Activated gamma-delta T cell treated with Interleukin-2 at 50 U/mL for 16 hours (primary cell): ENCODE data around the gene CD6.

ENCODE experiments used
- DNase-seq: peaks from one replicate; pipeline ENCODE4 v3.0.0-alpha.2; 2020

CD6 gene

DNA sequence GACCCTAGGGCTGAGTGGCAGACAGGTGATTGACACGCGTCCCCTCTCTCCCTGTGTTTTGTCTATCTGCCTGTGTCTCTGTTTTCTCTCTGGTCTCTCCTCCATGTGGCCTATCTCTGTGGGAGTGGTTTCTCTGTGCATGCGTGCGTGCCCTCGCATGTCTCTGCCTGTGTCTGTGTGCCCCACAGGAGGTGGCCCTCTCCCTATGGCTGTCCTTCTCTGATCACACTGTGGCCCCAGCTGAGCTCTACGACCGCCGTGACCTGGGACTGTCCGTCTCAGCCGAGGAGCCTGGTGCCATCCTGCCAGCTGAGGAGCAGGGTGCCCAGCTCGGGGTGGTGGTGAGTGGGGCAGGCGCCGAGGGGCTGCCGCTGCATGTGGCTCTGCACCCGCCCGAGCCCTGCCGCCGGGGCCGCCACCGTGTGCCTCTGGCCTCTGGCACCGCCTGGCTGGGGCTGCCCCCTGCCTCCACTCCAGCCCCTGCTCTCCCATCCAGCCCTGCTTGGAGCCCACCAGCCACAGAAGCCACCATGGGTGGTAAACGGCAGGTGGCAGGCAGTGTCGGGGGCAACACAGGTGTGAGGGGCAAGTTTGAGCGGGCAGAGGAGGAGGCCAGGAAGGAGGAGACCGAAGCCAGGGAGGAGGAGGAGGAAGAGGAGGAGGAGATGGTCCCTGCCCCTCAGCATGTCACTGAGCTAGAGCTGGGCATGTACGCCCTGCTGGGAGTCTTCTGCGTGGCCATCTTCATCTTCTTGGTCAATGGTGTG lies 35.6 kb upstream of the CD6 start:
- no peak for DNase-seq

DNA sequence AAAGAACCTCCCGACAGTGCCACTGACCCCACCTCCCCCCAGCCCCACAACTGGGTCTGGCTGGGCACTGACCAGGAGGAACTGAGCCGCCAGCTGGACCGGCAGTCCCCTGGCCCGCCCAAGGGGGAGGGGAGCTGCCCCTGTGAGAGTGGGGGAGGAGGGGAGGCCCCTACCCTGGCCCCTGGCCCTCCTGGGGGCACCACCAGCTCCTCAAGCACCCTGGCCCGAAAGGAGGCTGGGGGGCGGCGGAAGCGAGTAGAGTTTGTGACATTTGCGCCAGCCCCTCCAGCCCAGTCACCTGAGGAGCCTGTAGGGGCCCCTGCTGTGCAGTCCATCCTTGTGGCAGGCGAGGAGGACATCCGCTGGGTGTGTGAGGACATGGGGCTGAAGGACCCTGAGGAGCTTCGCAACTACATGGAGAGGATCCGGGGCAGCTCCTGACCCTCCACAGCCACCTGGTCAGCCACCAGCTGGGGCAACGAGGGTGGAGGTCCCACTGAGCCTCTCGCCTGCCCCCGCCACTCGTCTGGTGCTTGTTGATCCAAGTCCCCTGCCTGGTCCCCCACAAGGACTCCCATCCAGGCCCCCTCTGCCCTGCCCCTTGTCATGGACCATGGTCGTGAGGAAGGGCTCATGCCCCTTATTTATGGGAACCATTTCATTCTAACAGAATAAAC lies 34.9 kb upstream of the CD6 start:
- DNase-seq = no peak

DNA sequence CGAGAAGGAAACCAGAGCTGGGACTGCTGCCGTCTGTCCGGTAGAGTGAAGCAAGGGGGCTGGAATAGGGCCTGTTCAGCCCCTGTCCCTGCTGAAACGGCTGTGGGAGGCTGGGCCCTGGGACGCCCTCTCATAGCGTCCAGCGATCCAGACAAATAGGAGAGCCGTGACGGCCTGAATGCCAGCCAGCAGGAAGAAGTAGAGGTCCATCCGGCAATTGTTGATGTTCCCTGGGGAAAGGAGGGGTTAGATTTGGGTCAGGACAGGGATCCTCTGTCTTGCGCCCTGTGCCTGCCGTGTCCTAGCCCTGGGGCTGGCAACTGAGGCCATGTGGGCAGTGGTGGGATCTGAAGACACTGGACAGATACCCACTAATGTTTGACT lies 34.3 kb upstream of the CD6 start:
- no peak for DNase-seq

DNA sequence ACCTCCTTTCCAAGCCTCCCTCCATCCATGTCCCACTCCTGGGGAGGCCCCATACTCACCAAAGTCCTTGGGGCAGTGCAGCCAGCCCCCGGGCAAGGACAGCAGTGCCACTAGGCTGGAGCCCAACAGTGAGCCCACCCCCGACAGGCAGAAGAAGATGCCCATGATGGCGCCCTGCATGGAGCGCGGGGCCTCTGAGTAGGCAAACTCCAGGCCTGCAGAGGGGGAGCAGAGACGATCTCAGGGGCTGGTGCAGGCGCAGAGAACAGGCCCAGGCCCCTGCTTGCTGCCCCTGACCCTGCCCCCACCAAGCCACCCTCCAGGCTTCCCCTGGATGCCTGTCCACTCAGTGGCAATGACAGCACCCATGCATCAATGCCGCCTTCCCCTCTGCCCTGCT lies 33.7 kb upstream of the CD6 start:
- no peak for DNase-seq

DNA sequence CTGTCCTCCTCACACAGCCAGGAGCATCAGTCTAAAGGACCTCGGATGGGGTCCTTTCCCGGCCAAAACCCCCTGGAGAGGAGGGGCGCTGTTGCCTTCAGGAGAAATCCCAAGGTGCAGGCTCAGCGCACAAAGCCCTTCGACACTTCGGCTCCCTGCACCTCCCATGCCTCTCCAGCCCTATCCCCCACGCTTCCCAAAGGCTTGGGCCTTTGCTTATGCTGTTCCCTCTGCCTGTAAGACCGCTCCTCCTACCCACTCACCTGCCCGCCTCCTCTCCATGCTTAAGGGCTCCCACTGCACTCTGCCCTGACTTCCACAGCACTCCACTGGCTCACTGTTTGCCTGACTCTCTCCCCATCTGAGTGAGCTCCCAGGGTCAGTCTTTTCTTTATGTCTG lies 33.0 kb upstream of the CD6 start:
- no peak for DNase-seq

DNA sequence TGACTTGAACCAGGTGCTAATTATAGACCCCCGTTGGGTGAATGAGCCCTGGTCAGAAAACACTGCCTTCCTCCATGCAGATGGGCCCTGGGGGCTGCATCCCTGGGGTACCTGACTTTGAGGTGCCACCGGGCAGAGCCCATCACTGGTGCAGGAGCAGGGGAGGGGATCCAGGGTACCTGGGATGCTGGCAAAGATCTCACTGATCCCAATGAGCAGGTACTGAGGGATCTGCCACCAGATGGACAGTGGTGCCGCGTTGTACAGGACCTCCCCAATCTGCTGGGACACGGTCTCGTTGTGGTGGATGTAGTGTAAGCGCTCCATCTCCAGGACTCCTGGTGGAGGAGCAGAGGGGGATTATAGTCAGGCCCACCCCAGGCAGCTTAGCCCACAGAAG lies 32.2 kb upstream of the CD6 start:
- DNase-seq = no peak

DNA sequence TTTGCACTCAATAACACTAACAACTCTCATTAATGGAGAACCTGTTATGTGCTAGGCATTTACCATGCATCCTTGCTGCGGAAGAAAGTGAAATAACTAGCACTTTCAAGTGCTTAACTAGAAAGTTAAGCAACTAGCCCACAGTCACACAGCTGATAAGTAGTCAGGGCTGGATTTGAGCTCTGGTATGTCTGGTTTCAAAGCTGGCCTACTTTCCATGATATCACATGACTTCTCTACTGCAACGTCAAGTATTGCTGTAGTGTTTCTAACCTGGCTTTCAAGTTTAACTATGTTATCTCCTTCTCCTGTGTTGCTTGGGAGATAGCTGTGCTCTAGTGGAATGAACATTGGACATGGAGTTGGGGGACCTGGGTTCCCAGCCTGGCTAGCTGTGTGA lies 31.6 kb upstream of the CD6 start:
- DNase-seq = no peak

DNA sequence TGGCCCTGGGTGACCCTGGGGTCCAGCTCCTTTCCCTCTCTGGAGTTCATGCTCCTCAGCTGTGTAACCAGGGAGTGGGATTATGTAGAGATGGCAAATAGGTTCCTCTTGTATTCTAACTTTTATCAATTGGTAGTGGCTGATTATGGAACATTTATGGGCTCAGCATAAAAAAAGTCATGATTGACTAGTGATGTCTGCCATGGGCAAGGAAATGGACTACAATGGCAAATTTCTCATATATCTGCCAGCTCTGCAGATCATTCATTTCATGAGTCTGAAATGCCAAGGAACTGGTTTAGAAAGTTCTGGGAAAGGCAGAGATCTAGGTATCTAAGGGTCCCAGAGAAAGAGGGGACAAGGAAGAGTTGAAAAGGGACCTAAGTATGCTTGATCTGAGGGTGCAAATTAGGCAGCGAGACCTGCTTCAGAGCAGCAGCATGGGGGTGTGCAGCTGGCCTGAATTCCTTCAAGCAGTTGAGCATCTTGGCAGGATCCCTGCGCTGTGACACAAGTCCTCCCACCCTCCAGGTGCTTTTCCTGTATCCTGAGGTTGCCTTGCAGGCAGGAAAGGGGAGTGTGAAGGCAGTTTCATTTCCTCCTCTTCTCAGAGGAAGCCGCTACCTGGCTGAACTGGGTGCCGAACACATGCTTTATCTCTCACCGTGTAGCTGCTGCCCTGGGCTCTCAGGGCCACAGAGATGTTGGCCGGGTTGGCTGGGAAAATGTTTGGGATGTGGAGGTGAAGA lies 29.9 kb upstream of the CD6 start:
- no peak for DNase-seq

DNA sequence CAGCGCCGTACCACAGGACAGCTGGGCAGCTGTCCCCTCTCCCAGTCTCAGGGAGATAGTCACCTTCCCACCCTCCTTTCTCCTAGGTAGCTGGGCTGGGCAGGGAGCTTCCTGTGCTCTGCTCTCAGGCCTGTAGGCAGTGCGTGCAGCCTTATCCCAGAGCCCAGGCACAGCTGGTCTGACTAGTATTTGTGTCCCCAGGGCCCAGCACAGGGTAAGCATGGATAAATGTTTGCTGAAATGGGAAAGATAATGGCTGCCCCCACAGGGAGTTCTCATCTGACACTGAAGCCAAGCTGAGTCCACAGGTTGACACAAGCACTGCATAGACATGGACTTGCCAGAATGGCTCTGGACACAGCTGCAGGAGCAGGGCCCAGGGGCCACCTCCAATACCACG lies 29.3 kb upstream of the CD6 start:
- DNase-seq = no peak

DNA sequence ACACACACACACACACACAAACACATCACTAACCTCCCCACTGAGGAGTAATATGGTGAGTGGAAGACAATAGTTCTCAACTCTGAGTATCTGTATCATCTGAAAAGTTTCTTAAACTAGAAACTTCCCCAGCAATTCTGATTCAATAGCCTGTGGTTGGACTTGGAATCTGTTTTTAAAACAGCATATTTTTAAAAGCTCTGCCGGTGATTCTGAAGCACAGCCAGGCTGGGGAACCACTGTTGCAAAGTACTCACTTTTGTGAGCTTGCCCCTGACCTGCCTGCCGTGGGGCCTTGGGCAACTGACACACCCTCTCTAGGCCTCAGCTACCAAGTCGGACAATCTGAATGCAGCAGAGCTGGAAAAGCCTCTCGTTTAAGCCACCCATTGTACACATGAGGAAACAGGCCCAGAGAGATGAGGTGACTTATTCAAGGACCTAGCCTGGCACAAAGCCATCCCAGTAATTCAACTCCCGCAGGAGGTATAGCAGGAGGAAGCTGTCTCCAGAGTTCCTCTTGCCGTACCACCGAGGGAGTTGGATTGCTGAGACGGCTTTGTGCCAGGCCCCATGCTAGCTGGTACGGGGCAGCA lies 28.4 kb upstream of the CD6 start:
- no peak for DNase-seq

DNA sequence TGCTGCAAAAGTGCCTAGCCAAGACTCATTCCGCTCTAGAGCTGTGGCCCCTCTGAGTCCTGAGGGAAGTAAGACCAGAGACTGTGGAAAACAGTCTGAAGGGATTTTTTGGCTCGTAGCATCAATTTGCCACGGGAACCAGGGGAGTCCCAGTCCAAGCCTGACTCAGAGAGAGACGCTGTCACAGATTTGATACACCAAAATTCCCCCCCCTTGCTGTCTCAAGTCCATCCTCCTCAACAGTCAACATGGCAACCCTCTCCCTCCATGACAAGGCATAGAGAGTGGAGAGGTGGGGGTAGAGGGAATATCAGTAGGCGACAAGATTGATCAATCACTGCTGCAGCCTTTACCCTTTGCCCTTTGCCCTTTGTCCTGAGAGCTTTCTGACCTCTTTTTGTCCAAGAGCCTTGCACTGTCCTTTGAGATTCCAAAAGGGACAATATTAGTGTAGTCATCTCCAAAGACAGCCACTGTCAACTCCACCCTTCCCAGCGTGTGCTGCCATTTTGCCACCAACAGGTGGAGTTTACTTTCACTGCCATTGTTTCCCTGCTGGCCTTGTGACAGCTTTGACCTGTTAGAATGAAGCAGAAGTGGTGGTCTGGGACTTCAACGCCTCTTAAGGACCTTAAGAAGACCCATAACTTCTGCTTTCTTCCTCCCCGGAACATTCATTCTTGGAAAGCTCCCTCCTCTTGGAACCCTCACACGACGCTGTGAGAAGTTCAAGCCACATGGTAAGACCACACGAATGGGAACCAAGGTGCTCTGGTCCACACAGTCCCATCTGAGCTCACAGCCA lies 26.8 kb upstream of the CD6 start:
- no peak for DNase-seq

DNA sequence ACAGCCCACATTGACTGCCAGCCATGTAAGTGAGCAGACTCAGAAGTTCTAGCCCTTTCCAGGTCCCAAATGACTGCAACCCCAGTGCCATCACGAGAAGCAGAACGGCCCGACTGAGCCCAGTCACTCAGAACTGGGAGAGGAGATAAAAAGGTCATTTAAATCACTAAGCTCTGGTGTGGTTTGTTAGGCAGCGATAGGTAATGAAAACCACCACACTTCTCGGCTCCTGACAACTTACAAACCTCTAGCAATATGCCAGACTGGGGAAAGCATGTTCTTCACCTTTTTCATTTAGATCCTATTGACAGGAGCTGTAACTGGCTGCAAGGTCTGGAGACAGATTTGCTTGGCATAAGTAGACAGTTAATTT lies 26.2 kb upstream of the CD6 start:
- no peak for DNase-seq

DNA sequence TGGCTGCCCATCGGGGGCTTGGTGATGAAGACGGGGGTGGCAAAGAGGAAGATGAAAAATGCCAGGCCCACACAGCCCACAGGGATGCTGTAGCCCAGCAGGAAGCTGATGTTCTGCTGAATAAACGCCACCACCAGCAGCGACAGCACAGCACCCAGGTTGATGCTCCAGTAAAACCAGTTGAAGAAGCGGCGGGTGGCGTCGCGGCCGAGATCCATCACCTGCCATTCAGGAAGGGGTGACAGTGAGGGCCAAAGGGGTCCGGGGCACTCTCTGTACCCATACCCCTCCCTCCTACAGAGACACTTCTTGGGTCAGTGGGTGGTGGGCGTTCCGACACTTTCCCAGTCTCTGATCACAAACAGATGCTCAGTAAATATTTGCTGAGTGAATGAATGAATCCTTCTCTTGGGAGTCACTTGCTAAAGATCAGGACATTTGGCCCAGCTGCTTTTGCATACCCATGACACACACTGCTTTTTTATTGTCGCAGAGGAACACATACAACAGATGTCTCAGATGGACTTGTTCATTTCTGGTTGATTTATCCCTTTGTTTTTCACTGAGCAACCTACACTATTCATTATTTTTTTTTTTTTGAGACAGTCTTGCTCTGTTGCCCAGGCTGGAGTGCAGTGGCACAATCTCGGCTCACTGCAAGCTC lies 24.7 kb upstream of the CD6 start:
- no peak for DNase-seq

DNA sequence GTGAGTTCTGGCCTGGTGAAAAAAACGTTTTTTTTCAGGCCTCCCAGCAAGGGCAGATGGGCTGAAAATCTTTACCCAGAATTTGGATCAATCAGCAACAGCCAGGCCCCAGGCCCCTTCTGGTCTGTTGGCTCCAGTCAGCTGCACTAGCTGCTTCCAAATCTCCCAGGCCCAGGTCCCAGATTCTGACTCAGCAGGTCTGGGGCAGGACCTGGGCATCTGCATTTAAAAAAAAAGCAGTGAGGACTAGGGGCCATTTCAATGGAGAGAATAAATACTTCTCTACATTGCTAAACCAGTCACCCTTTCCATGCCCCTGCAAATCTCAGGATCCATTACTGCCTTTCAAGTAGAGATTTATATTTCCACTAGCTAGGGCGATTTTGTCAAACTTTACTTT lies 23.8 kb upstream of the CD6 start:
- no peak for DNase-seq

DNA sequence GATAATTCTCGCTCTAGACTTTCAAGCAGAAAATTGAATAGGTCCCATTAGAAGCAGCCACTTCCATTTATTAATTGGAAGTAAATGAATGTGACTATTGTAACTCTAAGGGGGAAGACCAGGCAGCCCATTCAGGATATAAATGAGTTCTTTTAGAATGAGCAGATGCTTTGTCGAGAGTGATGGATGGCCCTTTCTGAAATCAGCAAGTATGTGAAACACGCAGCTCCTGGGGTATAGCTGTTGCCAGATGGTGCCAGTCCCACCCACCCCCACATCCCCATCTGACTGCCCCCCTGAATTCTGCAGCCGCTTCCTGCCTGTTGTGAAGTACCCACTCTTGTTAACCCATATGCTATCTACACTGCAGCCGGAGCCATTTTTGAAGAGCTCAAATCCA lies 23.2 kb upstream of the CD6 start:
- DNase-seq = no peak

DNA sequence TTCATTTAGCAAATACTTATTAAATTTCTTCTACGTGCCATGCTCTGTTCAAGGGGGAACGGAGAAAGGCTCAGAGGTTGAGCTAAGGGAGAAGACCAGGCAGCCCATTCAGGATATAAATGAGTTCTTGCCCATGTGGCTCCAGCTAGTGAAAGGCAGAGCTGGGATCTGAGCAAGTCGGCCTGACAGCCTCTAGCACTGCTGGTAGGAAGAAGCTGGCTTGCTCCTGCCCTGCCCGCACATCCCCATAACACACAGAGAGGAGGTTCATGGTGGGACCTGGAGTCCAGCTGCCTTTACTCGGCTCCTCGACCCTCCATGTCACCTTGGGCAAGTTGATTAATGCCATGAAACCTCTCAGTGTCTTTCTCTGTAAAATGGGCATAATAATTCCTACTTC lies 21.5 kb upstream of the CD6 start:
- DNase-seq = no peak

DNA sequence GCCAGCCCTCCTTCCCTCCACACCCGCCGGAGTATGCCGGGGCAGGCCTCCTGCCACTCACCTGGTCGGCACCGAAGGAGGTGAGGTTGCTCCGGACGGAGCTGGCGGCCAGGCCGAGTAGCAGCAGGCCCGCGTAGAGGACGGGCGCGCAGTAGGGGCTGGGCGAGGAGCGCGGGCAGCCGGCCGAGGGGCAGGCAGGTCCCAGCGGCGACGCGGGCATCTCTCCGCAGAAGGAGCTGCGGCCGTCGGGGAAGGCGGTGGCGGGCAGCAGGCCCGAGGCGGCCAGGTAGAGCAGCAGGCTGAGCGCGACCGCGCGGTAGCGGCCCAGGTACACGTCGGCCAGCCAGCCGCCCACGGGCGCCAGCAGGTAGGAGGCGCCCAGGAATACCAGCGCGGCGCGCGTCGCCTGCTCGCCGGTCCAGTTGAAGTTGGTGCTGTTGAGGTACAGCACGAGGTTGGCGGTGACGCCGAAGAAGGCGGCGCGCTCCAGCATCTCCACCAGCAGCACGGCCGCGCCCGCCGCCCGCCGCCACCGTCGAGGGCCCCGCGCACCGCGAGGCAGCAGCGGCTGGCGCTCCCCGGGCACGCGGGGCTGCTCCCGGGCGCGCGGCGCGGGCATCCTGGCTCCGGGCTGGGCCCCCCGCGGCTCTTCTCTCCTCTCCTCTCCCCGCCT lies 20.4 kb upstream of the CD6 start:
- no peak for DNase-seq

DNA sequence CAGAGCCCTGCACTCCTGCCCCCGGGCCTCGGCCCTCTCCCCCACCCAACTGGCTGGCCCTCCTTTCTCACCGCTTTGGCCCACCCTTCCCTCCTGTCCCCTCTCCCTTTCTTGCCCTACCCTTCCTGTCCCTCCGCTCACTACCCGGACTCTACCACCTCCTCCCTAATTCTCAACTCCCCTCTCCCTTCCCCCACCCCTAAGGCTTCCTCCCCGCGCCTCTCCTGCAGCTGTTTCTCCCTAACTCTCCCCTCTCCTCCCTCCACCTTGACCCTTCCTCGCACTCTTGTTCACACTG lies 19.9 kb upstream of the CD6 start:
- DNase-seq = no peak

DNA sequence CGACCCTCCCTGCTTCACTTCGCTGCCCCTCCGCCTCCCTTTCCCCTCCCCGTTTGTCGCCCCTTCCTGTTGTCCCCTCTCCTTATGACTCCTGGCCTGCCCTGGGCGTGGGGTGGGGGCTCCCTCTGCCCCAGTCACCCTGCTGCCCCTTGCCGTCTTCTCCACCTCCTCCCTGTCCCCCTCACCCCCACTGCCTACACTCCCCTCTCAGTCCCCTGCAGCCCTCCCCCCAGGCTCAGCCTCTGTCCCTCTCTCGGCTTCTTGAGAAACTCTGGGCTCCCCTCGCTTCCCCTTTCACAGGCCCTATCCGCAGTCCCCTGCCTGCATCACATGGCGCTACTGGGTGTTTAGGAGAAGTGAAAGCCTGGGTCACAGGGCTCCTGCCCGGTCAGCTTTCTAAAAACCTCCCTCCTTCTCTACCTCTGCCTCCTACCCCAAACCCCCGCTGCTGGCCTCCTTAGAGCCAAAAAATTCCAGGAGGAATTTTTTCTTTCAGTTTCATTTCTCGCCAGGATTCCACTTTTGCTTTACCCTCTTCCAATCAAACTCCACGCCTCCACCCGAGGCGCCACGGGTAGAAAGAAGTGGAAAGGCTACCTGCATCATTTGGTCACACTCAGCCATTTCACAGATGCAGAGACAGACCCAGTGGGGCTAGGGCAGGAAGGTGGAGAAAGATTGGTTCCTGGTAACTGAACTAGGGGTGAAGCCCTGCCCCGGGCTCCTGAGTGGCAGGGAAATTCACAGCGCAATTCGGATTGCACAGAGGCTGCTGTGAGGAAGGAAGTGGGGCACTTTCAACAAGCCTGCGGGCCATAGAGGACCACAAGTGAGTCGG lies 19.4 kb upstream of the CD6 start, which contains the start of gene SLC15A3:
TSS of gene SLC15A3 (minus strand) at position 273 of the 838 bp plus-strand sequence. CDS start 625 bp downstream, outside the sequence.
- DNase-seq = peak; percentile 29

DNA sequence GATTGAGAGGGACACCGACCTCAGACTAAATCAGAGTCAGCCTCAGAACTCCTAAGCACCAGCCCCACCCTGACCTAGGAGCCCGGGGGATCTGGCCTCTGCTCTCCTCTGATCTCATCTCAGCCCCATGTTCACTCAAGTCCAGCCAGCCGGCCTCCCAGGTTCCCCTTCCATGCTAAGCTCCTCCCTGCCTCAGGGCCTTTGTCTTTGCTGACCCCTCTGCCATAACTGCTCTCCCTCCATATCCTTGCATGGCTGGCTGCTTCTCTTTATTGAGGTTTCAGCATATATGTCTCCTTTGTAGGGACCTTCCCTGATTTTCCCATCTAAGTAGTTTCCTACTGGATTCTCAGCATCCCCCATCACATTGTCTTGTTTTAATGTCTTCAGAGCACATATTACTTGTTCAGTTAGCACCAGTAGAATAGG lies 18.7 kb upstream of the CD6 start:
- DNase-seq = no peak

DNA sequence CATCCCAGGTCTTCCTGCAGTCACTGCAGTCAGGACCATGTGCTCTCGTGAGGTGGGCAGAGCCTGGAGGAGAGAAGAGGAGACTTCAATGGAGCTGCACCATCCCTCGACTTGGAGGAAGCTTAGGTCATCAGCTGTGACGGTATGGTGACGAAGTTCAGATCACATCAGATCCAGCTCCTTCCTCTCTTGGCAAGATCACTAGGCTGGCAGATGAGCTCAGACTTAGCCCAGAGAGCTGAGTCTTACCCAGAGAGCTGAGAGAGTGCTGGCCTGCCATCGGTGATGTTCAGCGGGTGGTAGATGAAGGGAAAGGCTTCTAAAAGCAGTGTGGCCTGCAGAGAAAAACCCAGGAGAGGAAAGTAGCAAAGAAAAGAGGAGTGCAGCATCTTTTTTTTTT lies 17.7 kb upstream of the CD6 start:
- no peak for DNase-seq
